GM12875 (cell line): ENCODE measurements around the gene PTPA.

Experiments
- H3K4me3 ChIP-seq: one replicate; pipeline ENCODE4 v1.5.1; 2011; ENCODE audit warnings: low read depth, low read length, control low read depth
- TF ChIP-seq, protein P1 (sequence below): IDR thresholded peaks from 2 replicates; pipeline ENCODE4 v1.5.1; 2011; ENCODE audit warnings: low read depth, mild to moderate bottlenecking, control low read depth, inconsistent platforms, low read length, moderate library complexity, borderline replicate concordance; ENCODE audit not compliant: insufficient read depth

PTPA gene

DNA sequence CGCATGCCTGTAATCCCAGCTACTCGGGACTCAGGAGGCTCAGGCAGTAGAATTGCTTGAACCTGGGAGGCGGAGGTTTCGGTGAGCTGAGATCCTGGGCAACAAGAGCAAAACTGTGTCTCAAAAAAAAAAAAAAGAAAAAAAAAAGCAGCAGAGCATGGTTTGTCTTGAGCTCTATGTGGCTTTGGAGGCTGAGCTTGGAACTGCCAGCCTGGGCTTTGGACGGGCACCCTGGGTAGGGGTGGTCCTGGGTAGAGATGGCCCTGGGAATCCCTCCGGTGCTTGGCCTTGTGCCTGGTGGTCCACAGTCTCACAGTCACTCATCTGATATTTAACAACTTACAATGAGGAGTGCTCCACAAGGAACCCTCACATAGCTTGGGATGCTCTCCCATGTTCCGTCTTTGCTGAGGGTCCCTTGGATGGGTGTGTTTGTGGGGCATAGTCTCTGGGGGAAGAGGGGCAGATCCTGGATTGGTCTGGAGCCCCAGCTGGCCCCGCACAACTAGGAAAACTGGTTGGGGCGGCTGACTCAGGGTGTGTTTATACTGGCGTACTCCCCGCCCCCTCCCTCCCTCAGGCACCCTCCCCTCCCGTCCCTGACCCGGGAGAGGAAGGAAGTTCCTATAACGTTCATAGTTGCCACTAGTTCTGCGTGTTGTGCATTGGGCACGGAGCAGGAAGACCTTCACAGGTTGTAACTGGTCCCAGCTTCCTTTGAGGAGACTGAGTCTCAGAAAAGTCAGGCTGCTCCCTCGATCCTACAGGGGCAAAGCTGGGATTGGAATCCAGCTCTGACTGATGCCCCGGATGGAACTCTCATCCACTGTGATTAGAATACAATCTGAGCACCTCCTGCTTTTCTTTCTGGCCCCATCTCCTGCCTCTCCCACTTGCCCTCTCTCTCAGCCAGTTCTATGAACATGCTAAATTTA, 55.7 kb downstream of the PTPA start:
- TF ChIP-seq, protein P1, sequence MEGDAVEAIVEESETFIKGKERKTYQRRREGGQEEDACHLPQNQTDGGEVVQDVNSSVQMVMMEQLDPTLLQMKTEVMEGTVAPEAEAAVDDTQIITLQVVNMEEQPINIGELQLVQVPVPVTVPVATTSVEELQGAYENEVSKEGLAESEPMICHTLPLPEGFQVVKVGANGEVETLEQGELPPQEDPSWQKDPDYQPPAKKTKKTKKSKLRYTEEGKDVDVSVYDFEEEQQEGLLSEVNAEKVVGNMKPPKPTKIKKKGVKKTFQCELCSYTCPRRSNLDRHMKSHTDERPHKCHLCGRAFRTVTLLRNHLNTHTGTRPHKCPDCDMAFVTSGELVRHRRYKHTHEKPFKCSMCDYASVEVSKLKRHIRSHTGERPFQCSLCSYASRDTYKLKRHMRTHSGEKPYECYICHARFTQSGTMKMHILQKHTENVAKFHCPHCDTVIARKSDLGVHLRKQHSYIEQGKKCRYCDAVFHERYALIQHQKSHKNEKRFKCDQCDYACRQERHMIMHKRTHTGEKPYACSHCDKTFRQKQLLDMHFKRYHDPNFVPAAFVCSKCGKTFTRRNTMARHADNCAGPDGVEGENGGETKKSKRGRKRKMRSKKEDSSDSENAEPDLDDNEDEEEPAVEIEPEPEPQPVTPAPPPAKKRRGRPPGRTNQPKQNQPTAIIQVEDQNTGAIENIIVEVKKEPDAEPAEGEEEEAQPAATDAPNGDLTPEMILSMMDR: no peak
- H3K4me3 ChIP-seq: no peak overlapping the region

DNA sequence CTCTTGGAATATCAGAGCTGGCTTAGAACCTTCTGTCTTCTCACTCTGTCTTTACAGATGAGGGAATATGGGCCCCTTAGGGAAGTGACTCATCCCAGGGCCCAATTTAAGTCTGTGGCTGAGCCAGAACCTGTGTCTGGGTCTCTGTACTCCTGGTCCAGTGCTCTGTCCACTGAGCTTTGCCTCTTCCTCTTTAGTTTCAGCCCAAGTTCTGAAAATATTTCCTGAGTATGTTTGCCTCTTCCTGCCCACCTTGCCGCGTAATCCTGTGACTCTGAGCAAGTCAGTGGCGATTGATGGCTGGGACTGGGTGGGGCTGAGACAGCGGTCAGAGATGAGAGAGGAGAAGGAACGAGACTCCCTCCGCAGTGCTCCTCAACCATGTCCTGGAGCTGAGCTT, 59.0 kb downstream of the PTPA start:
- no peak overlapping the region for H3K4me3 ChIP-seq

DNA sequence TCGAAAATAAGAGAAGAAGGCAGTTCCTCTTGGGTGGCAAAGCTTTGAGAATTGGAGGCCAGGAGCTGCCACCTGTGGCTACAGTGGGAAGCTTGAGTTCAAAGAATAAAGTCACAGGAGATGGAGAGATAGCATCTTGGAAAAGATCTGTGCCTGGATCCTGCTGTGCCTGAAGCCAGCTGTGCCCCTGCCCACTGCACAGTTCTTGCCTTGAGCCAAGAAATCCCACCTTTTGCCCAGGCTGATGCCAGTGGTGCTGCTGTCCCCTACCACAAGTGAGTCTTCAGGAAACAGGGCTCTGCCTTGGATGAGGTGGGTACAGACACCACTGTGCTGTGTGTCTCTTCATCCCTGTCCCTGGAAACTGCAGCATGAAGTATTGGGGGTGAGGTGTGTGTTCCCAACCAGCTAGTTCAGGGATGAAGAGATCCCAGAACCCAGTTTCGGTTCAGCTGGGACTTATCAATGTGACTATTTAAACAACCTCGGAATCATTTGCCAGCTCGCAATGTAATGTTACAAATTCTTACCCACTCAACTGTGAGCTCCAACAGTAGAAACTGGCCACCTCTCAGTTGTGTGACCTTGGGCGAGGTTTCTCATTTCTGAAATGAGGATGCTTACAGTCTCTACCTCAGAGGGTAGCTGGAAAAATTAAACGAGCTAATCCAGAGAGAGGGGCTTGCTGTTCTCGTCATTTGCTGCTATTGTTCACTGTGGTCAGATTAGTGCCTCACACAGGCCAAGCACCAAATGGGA, 61.0 kb downstream of the PTPA start:
- H3K4me3 ChIP-seq: no peak overlapping the region
- TF ChIP-seq, protein P1: no peak

More for the DNA sequence above, 59.0 kb downstream of the PTPA start:
- TF ChIP-seq, protein P1: no peak

DNA sequence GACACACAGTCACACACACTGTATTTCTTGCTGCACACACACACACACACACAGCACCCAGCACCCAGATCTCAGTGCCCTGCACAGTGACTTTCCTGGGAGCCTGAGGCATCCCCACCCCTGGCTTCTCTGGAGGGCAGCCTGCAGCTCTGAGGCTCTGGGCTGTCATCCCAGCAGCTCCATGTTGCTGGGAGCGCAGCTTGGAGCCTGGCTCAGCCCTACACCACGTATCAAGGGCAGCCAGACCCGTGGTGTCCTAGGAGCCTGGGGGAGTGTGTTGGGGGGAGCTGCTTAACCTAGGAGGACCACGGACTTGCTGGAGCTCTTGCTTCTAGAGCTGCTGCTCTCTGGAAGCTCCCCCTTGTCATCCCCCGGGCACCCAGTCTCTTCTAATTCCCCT, 61.6 kb downstream of the PTPA start:
- TF ChIP-seq, protein P1: no peak
- no peak overlapping the region for H3K4me3 ChIP-seq

DNA sequence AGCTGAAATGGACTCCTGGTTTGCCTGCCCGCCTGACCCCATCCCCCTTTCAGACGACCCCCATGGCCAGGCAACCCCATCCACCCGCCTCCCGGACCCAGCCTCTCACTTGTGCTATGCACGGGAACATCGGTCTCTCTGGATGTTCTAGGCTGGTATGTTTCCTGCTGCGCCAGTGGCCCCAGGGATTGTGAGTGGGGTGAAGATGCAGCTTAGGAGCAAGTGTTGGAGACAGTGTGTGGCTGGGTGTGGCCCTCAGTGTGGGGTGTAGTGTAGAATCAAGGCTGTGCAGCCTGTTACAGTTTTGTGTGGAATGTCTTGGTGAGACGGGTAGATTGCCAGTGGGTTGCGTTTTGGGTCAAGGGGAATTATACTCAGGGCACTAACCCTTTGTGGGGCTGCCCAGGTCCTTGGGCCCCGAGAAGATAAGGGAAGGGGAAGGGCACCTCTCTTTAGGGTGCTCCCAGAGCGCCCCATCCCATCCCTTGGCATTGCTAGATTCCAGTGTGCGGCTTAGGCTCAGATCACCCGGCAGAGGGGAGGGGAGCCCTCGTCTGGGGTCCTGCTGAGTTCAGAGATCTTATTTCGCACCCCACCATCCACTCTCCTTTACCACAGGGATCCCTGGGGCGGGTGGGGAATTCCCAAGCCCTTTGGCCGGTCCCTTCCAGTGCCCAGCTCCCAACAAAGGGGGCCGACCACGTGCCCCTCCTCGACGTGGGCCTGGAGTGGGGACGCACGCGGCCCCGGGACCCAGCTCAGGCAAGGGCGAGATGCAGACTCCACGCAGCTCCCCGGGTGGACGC, 62.3 kb downstream of the PTPA start:
- H3K4me3 ChIP-seq: peak overlapping the region; percentile 59
- TF ChIP-seq, protein P1: no peak

DNA sequence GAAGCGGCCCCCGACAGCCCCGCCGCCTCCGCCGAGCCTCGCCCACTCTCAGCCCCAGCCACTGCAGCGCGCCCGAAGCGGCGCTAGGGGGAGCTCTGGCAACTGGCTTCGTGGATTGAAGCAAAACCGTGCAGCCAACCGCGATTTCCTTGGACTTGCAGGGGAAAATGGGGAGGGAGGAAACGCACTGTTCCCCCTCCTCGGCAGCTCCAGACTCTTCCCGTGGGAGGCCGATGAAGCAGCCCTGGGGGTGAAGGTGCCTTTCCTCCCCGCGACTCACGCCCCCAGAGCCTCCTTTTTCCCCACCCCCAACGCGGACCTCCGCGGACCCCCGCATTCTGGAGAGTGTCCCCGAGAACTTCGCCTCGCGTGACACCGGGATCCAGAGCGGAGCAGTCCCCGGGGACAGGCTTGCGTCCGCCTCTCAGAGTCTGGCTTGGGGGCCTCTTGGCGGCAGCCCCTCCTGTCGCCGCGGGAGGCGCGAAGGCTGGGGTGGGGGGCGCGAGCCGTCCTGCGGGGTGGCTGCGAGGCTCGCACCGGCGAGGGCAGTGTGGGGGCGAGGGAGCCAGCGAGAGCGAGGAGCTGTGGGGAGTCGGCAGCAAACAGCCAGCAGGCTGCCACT, 63.0 kb downstream of the PTPA start:
- peak overlapping the region; percentile 59 for H3K4me3 ChIP-seq
- TF ChIP-seq, protein P1: peak; percentile 99
